ENCODE results near the gene RPL37A.

The RPL37A gene

GRCh38 chr2:216498379-216499352, at the start of gene RPL37A:
TSS of gene RPL37A (plus strand) at chr2:216498844. CDS start at chr2:216498875, 31 bp downstream.
- peak; percentile 81 to 88 for DNase-seq (ENCODE audit: low read depth in 2 of 2)

- no peak for DNase-seq (ENCODE audit: low read depth in 2 of 2)
Measured at GRCh38 chr2:216450346-216450745, 48.3 kb upstream of the RPL37A start.

- no peak for DNase-seq (ENCODE audit: low read depth in 2 of 2)
Measured at GRCh38 chr2:216450784-216451183, 47.9 kb upstream of the RPL37A start.

- DNase-seq (ENCODE audit: low read depth in 2 of 2) = no peak
Measured at GRCh38 chr2:216453955-216454614, 44.6 kb upstream of the RPL37A start.

GRCh38 chr2:216463148-216463547, 35.5 kb upstream of the RPL37A start:
- no peak for DNase-seq (ENCODE audit: low read depth in 2 of 2)

GRCh38 chr2:216464104-216464720, 34.4 kb upstream of the RPL37A start:
- DNase-seq (ENCODE audit: low read depth in 2 of 2) = no peak

GRCh38 chr2:216465579-216466195, 33.0 kb upstream of the RPL37A start:
- no peak for DNase-seq (ENCODE audit: low read depth in 2 of 2)

GRCh38 chr2:216467845-216468244, 30.8 kb upstream of the RPL37A start:
- DNase-seq (ENCODE audit: low read depth in 2 of 2) = no peak

GRCh38 chr2:216469661-216470060, 29.0 kb upstream of the RPL37A start:
- DNase-seq (ENCODE audit: low read depth in 2 of 2) = no peak

GRCh38 chr2:216473187-216473586, 25.5 kb upstream of the RPL37A start:
- DNase-seq (ENCODE audit: low read depth in 2 of 2) = no peak

GRCh38 chr2:216474925-216475670, 23.5 kb upstream of the RPL37A start:
- DNase-seq (ENCODE audit: low read depth in 2 of 2) = no peak

- no peak for DNase-seq (ENCODE audit: low read depth in 2 of 2)
Measured at GRCh38 chr2:216475767-216476166, 22.9 kb upstream of the RPL37A start.

- DNase-seq (ENCODE audit: low read depth in 2 of 2) = no peak
Measured at GRCh38 chr2:216477283-216478035, 21.2 kb upstream of the RPL37A start.

- DNase-seq (ENCODE audit: low read depth in 2 of 2) = no peak
Measured at GRCh38 chr2:216478151-216478550, 20.5 kb upstream of the RPL37A start.

- no peak for DNase-seq (ENCODE audit: low read depth in 2 of 2)
Measured at GRCh38 chr2:216478791-216479190, 19.9 kb upstream of the RPL37A start.

- DNase-seq (ENCODE audit: low read depth in 2 of 2) = no peak
Measured at GRCh38 chr2:216480221-216480620, 18.4 kb upstream of the RPL37A start.

GRCh38 chr2:216482640-216483039, 16.0 kb upstream of the RPL37A start:
- DNase-seq (ENCODE audit: low read depth in 2 of 2) = no peak

- DNase-seq (ENCODE audit: low read depth in 2 of 2) = no peak
Measured at GRCh38 chr2:216485237-216485636, 13.4 kb upstream of the RPL37A start.

GRCh38 chr2:216485745-216486144, 12.9 kb upstream of the RPL37A start:
- no peak for DNase-seq (ENCODE audit: low read depth in 2 of 2)

- no peak for DNase-seq (ENCODE audit: low read depth in 2 of 2)
Measured at GRCh38 chr2:216486271-216486670, 12.4 kb upstream of the RPL37A start.

- DNase-seq (ENCODE audit: low read depth in 2 of 2) = no peak
Measured at GRCh38 chr2:216486708-216487107, 11.9 kb upstream of the RPL37A start.

Measured in stimulated activated CD4-positive, alpha-beta T cell treated with anti-CD3 and anti-CD28 coated beads, Interleukin-1b, Interleukin-23, amount 100 ng/mL, for 4 hours (primary cell).